ENCODE data around the gene NGFR.

The NGFR gene

DNA sequence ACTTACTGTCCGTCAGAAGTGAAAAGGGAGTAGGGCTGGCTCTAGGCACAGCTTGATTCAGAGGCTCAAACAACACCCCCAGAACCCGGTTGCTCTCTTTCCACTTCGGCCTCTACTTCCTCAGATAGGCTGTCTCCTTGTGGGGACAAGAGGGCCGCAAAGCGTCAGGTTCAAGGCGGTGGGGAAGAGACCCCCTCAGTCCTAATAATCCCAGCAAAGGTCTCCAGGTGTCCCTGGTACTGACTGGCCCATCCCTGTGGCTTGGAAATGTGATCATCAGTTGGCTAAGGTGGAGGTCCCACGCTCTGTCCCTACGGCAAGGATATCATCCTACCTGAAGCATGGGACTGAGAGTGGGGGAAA lies 26.0 kb downstream of the NGFR start:
- H3K27ac ChIP-seq (ENCODE audit: low read length) = no peak overlapping the region
- H3K36me3 ChIP-seq (ENCODE audit: control insufficient read depth in 1 of 2, insufficient read depth in 2 of 2, low read length in 2 of 2) = no peaks in the 10 kb centered on the region
- H3K27me3 ChIP-seq (ENCODE audit: low read depth, low read length) = peaks cover 8% of the 10 kb centered on the region
- no peaks in the 10 kb centered on the region for H3K9me3 ChIP-seq (ENCODE audit: control insufficient read depth in 1 of 2, low read length in 2 of 2)
- no peak overlapping the region for H3K4me3 ChIP-seq (ENCODE audit: low read depth in 1 of 2, low read length in 2 of 2)
- H3K4me1 ChIP-seq (ENCODE audit: control insufficient read depth in 1 of 2, insufficient read depth in 2 of 2, low read length in 2 of 2) = peaks cover 2 to 14% of the 10 kb centered on the region in 2 donors

DNA sequence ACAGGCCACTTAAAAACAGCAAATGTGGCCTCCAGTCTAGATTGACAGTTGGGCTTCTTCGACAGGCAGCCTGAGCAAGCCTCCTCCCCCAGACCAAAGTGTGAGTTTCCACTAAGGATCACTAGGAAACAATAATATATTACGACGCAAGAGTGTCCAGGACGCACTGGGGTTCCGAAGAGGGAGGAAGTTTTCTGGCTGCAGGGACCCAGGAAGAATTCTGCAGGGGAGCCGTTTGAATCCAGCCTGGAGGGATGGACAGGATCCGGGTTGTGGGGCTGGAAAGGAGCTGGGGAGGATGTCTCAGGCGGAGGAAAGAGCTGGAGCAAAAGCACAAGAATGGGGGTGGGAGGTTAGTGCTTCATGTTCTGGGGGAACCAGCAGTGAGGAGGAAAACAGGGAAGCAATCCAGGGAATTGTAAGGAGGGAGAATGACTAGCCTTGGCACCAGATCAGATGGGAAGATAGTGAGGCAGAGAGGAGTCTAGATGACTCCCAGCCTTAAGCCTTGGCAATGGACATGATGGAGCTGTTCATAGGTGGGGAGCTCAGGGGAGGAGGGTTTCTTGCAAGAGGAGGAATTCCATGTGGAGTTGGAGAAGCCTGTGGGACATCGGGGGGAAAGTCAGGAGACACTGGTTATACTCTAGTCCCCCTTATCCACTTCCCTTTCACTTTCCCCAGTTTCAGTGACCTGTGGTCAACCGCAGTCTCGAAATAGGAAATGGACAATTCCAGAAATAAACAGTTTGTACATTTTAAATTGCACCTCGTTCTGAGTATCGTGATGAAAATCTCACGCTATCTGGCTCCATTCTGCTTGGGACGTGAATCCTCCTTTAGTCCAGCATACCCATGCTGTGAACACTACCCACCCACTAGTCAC lies 26.6 kb downstream of the NGFR start:
- Histone ChIP-seq H3K4me1 (ENCODE audit: control insufficient read depth in 1 of 2, insufficient read depth in 2 of 2, low read length in 2 of 2) (peaks cover 0 to 11% of the 10 kb centered on the region in 2 donors), H3K36me3 (ENCODE audit: control insufficient read depth in 1 of 2, insufficient read depth in 2 of 2, low read length in 2 of 2) (no peaks in the 10 kb centered on the region), H3K9me3 (ENCODE audit: control insufficient read depth in 1 of 2, low read length in 2 of 2) (no peaks in the 10 kb centered on the region), H3K4me3 (ENCODE audit: low read depth in 1 of 2, low read length in 2 of 2) (no peak overlapping the region), H3K27ac (ENCODE audit: low read length) (no peak overlapping the region), H3K27me3 (ENCODE audit: low read depth, low read length) (peaks cover 8% of the 10 kb centered on the region)

DNA sequence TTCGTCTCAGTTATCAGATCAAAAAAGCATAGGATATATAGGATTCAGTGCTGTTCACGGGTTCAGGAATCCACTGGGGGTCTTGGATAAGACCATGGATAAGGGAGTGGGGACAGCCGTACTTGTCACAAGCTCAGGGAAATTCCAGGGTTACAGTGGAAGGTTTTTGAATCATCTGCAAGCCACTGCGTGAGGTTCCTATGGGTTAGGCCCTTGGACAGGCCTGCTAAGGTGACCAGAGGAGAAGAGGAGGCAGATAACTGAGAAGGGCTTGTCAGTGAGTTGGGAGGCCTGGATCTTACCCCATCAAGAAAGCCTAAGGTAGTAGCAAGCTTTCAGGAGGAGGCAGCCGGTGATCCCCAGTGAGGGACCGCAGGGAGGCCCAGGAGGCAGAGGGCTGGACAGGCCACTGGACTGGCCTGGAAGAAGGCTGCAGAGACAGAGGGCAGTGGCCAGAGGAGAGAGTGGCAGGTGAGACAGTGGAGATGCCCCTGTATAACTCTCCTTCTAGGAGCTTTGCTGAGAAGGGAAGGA lies 27.3 kb downstream of the NGFR start:
- Histone ChIP-seq H3K9me3 (ENCODE audit: control insufficient read depth in 1 of 2, low read length in 2 of 2) (no peaks in the 10 kb centered on the region), H3K27ac (ENCODE audit: low read length) (no peak overlapping the region), H3K36me3 (ENCODE audit: control insufficient read depth in 1 of 2, insufficient read depth in 2 of 2, low read length in 2 of 2) (no peaks in the 10 kb centered on the region), H3K27me3 (ENCODE audit: low read depth, low read length) (peaks cover 8% of the 10 kb centered on the region), H3K4me3 (ENCODE audit: low read depth in 1 of 2, low read length in 2 of 2) (no peak overlapping the region), H3K4me1 (ENCODE audit: control insufficient read depth in 1 of 2, insufficient read depth in 2 of 2, low read length in 2 of 2) (peaks cover 0 to 11% of the 10 kb centered on the region in 2 donors)

GRCh38 chr17:49523196-49523595 lies 28.1 kb downstream of the NGFR start:
- H3K27me3 ChIP-seq (ENCODE audit: low read depth, low read length) = peaks cover 8% of the 10 kb centered on the region

DNA sequence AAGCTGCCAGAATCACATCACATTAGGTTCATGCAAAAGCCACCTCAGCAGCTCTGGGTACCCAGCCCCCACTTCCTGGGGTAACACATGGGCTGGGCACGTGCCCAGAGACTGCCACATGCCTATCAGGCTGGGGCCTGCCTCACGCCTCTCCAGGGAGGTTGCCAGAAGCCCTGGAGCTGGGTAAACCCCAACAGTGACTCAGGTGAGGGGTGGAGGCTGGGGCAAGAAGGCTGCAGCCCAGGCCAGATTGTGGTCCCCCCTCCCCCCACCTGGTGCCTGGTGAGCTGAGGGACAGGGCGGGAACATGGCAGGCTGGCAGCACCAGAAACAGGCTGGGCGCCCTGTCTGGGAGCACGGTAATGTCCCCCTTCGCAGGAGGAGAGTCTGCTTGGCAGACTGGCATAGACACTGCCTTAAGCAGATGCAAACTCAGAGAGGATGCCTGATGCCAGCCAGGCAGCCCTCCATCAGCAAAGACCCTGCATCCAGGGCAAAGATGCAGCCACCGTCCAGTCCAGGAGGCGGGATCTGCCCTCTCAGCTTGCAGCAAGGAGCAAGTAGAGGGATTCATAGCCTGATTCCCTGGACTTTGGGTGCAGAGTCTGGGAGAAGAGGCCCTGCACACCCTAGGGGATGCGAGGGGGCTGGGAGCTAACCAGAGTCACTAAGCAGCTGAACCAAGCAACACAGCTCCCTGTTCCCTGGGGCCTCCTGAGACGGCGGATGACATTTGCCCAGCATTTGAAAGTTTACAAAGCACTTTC lies 28.8 kb downstream of the NGFR start:
- no peak overlapping the region for H3K4me3 ChIP-seq (ENCODE audit: low read depth in 1 of 2, low read length in 2 of 2)
- peaks cover 8% of the 10 kb centered on the region for H3K27me3 ChIP-seq (ENCODE audit: low read depth, low read length)
- peaks cover 0 to 11% of the 10 kb centered on the region in 2 donors for H3K4me1 ChIP-seq (ENCODE audit: control insufficient read depth in 1 of 2, insufficient read depth in 2 of 2, low read length in 2 of 2)
- no peaks in the 10 kb centered on the region for H3K36me3 ChIP-seq (ENCODE audit: control insufficient read depth in 1 of 2, insufficient read depth in 2 of 2, low read length in 2 of 2)
- H3K9me3 ChIP-seq (ENCODE audit: control insufficient read depth in 1 of 2, low read length in 2 of 2) = no peaks in the 10 kb centered on the region
- no peak overlapping the region for H3K27ac ChIP-seq (ENCODE audit: low read length)

More at GRCh38 chr17:49523196-49523595, 28.1 kb downstream of the NGFR start:
- peaks cover 0 to 11% of the 10 kb centered on the region in 2 donors for H3K4me1 ChIP-seq (ENCODE audit: control insufficient read depth in 1 of 2, insufficient read depth in 2 of 2, low read length in 2 of 2)
- no peaks in the 10 kb centered on the region for H3K36me3 ChIP-seq (ENCODE audit: control insufficient read depth in 1 of 2, insufficient read depth in 2 of 2, low read length in 2 of 2)
- H3K27ac ChIP-seq (ENCODE audit: low read length) = no peak overlapping the region
- H3K9me3 ChIP-seq (ENCODE audit: control insufficient read depth in 1 of 2, low read length in 2 of 2) = no peaks in the 10 kb centered on the region
- no peak overlapping the region for H3K4me3 ChIP-seq (ENCODE audit: low read depth in 1 of 2, low read length in 2 of 2)

GRCh38 chr17:49524473-49525359 lies 29.6 kb downstream of the NGFR start:
- Histone ChIP-seq H3K4me3 (ENCODE audit: low read depth in 1 of 2, low read length in 2 of 2) (no peak overlapping the region), H3K36me3 (ENCODE audit: control insufficient read depth in 1 of 2, insufficient read depth in 2 of 2, low read length in 2 of 2) (no peaks in the 10 kb centered on the region), H3K4me1 (ENCODE audit: control insufficient read depth in 1 of 2, insufficient read depth in 2 of 2, low read length in 2 of 2) (peaks cover 0 to 11% of the 10 kb centered on the region in 2 donors), H3K9me3 (ENCODE audit: control insufficient read depth in 1 of 2, low read length in 2 of 2) (no peaks in the 10 kb centered on the region), H3K27ac (ENCODE audit: low read length) (no peak overlapping the region), H3K27me3 (ENCODE audit: low read depth, low read length) (peaks cover 8% of the 10 kb centered on the region)

DNA sequence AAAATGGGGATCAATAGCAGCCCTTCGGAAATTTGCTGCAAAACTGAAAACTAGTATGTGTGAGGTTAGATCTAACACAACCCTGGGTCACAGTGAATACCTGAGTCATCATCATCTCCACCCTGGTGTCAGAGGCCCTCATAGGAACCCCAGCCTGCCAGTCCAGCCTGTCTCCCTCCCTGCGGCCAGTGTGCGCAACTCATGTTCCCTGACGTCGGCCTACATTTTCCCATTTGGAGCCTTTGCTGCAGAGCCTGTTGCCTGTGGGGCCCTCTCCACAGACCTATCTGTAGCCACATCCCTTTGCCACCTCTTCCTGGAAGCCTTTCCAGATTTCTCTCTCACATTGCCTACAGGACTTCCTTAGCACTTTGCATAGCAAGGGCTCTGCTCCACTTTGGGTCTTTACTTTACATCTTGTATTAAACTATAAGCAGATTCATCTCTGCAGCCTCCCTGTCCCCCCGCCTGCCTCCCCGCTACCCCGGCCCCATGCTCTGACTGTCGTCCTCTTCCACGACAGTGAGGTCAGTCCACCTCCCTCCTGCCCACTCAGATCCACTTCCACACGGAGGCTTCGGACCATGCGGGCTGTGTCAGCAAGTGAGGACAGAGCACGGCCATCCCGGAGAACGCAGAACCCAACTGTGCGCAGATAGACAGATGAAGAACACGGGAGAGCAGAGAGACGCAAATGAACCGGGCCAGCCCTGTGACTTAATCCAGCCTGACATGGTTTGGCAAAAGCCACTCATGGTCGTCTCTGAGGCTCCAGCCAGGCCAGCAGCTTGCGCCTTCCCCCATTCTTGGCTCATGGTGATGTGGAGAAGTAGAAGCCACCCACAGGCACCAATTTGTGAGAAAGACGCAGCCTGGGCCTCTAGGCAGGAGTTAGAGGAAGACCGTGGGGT lies 31.0 kb downstream of the NGFR start:
- peaks cover 0 to 7% of the 10 kb centered on the region in 2 donors for H3K4me1 ChIP-seq (ENCODE audit: control insufficient read depth in 1 of 2, insufficient read depth in 2 of 2, low read length in 2 of 2)
- H3K9me3 ChIP-seq (ENCODE audit: control insufficient read depth in 1 of 2, low read length in 2 of 2) = no peaks in the 10 kb centered on the region
- peaks cover 8% of the 10 kb centered on the region for H3K27me3 ChIP-seq (ENCODE audit: low read depth, low read length)
- no peak overlapping the region for H3K27ac ChIP-seq (ENCODE audit: low read length)
- H3K36me3 ChIP-seq (ENCODE audit: control insufficient read depth in 1 of 2, insufficient read depth in 2 of 2, low read length in 2 of 2) = no peaks in the 10 kb centered on the region
- no peak overlapping the region for H3K4me3 ChIP-seq (ENCODE audit: low read depth in 1 of 2, low read length in 2 of 2)

GRCh38 chr17:49527927-49528651 lies 33.0 kb downstream of the NGFR start:
- Histone ChIP-seq H3K4me3 (ENCODE audit: low read depth in 1 of 2, low read length in 2 of 2) (no peak overlapping the region), H3K27ac (ENCODE audit: low read length) (no peak overlapping the region)

DNA sequence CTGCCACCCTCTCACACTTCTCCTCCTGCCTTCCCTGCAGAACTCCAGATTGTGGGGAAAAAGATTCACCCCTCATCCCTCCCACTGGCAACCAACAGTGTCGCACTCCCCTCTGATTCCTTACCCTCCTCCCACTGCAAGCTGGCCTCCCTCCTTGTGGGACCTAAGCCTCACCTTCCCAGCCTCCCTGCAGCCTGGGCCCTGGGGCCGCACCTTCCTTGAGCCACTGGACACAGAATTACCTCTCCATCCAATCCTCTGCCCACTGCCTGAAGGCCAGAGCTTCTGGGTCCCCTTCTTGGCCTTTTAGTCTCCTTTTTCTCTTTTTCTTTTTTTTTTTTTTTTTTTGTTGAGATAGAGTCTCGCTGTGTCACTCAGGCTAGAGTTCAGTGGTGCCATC lies 33.9 kb downstream of the NGFR start:
- Histone ChIP-seq H3K27me3 (ENCODE audit: low read depth, low read length) (no peaks in the 10 kb centered on the region), H3K36me3 (ENCODE audit: control insufficient read depth in 1 of 2, insufficient read depth in 2 of 2, low read length in 2 of 2) (no peaks in the 10 kb centered on the region), H3K9me3 (ENCODE audit: control insufficient read depth in 1 of 2, low read length in 2 of 2) (no peaks in the 10 kb centered on the region), H3K27ac (ENCODE audit: low read length) (no peak overlapping the region), H3K4me1 (ENCODE audit: control insufficient read depth in 1 of 2, insufficient read depth in 2 of 2, low read length in 2 of 2) (no peaks in the 10 kb centered on the region), H3K4me3 (ENCODE audit: low read depth in 1 of 2, low read length in 2 of 2) (no peak overlapping the region)

More at GRCh38 chr17:49527927-49528651, 33.0 kb downstream of the NGFR start:
- Histone ChIP-seq H3K4me1 (ENCODE audit: control insufficient read depth in 1 of 2, insufficient read depth in 2 of 2, low read length in 2 of 2) (no peaks in the 10 kb centered on the region), H3K27me3 (ENCODE audit: low read depth, low read length) (no peaks in the 10 kb centered on the region), H3K36me3 (ENCODE audit: control insufficient read depth in 1 of 2, insufficient read depth in 2 of 2, low read length in 2 of 2) (no peaks in the 10 kb centered on the region), H3K9me3 (ENCODE audit: control insufficient read depth in 1 of 2, low read length in 2 of 2) (no peaks in the 10 kb centered on the region)

GRCh38 chr17:49530118-49530517 lies 35.0 kb downstream of the NGFR start:
- Histone ChIP-seq H3K4me3 (ENCODE audit: low read depth in 1 of 2, low read length in 2 of 2) (no peak overlapping the region), H3K27ac (ENCODE audit: low read length) (no peak overlapping the region), H3K4me1 (ENCODE audit: control insufficient read depth in 1 of 2, insufficient read depth in 2 of 2, low read length in 2 of 2) (no peaks in the 10 kb centered on the region), H3K27me3 (ENCODE audit: low read depth, low read length) (no peaks in the 10 kb centered on the region), H3K9me3 (ENCODE audit: control insufficient read depth in 1 of 2, low read length in 2 of 2) (no peaks in the 10 kb centered on the region), H3K36me3 (ENCODE audit: control insufficient read depth in 1 of 2, insufficient read depth in 2 of 2, low read length in 2 of 2) (no peaks in the 10 kb centered on the region)

Data from muscle layer of duodenum (tissue), 2 donors.